K562 (cell line): ENCODE data around the gene LY6G6D. TPM values are rescaled to one million over a fixed set of nuclear protein-coding genes. Genes with fewer than 3 reads are reported as not detected.

Source experiments
- ATF2 ChIP-seq: sonication (generic); formaldehyde crosslinking; IDR thresholded peaks from 2 replicates; pipeline ENCODE4 v1.8.1; 2022; ENCODE audit warnings: missing genetic modification reagents
- GMEB1 ChIP-seq: fragments of 250-450 bp; sonication (Bioruptor Pico); IDR thresholded peaks from 2 replicates; pipeline ENCODE4 v1.4.0; 2020; ENCODE audit warnings: mild to moderate bottlenecking
- HOMEZ ChIP-seq: fragments of 250-450 bp; sonication (Bioruptor Pico); IDR thresholded peaks from 2 replicates; pipeline ENCODE4 v1.4.0; 2020; ENCODE audit warnings: mild to moderate bottlenecking, moderate library complexity
- IRF1 ChIP-seq: sonication (generic); formaldehyde crosslinking; IDR thresholded peaks from 2 replicates; pipeline ENCODE4 v1.8.0; 2022; ENCODE audit warnings: missing genetic modification reagents, mild to moderate bottlenecking, borderline replicate concordance
- KAT7 ChIP-seq: sonication (generic); formaldehyde crosslinking; IDR thresholded peaks from 2 replicates; pipeline ENCODE4 v1.8.0; 2022; ENCODE audit warnings: missing genetic modification reagents, mild to moderate bottlenecking, borderline replicate concordance
- MXI1 ChIP-seq: IDR thresholded peaks from 2 replicates; pipeline ENCODE4 v1.6.1; 2011; ENCODE audit warnings: low read depth, mild to moderate bottlenecking, improper control_type of control experiment, low read length
- NCOA2 ChIP-seq, 2 experiments: fragments of 450-650 bp; IDR thresholded peaks; 2 replicates each; pipeline ENCODE4 v1.6.1; 2018; ENCODE audit warnings: mild to moderate bottlenecking in 2 of 2, moderate library complexity in 1 of 2; ENCODE audit not compliant: partially characterized antibody in 2 of 2
- PHB2 ChIP-seq: fragments of 450-650 bp; IDR thresholded peaks from 2 replicates; pipeline ENCODE4 v1.6.1; 2017; ENCODE audit warnings: low read depth
- SIX5 ChIP-seq, 2 experiments: IDR thresholded peaks; 2 replicates each; pipeline ENCODE4 v1.6.1; 2011; ENCODE audit warnings: low read length in 2 of 2, borderline replicate concordance in 1 of 2, low read depth in 1 of 2, mild to moderate bottlenecking in 1 of 2, moderate library complexity in 1 of 2; ENCODE audit not compliant: insufficient read depth in 1 of 2
- SMAD4 ChIP-seq: fragments of 250-450 bp; sonication (Bioruptor Pico); conservative IDR thresholded peaks from 2 replicates; pipeline ENCODE4 v1.8.0; 2021; ENCODE audit warnings: inconsistent platforms, mild to moderate bottlenecking, moderate library complexity
- STAT5A ChIP-seq: IDR thresholded peaks from 2 replicates; pipeline ENCODE4 v1.6.1; 2012; ENCODE audit warnings: low read length, inconsistent platforms, borderline replicate concordance
- TEAD1 ChIP-seq, 2 experiments: fragments of 450-650 bp in 1 of 2; sonication (generic) in 1 of 2; formaldehyde crosslinking; IDR thresholded peaks; 2 replicates each; pipeline versions ENCODE4 v1.4.0 to v1.8.0; 2020 to 2022; ENCODE audit warnings: mild to moderate bottlenecking in 2 of 2, missing genetic modification reagents in 1 of 2
- THRA ChIP-seq: fragments of 450-650 bp; IDR thresholded peaks from 2 replicates; pipeline ENCODE4 v1.6.1; 2017; ENCODE audit warnings: mild to moderate bottlenecking, moderate library complexity
- ZBTB2 ChIP-seq: fragments of 450-650 bp; IDR thresholded peaks from 2 replicates; pipeline ENCODE4 v1.6.1; 2016; ENCODE audit warnings: antibody characterized with exemption
- ZNF121 ChIP-seq: sonication (generic); formaldehyde crosslinking; conservative IDR thresholded peaks from 2 replicates; pipeline ENCODE4 v1.8.0; 2022; ENCODE audit warnings: missing genetic modification reagents
- ZNF274 ChIP-seq: IDR thresholded peaks from 2 replicates; pipeline ENCODE4 v1.6.1; 2011; ENCODE audit warnings: low read depth, mild to moderate bottlenecking, low read length, moderate library complexity, borderline replicate concordance
- ZNF408 ChIP-seq: fragments of 250-450 bp; sonication (Bioruptor Pico); IDR thresholded peaks from 2 replicates; pipeline ENCODE4 v1.4.0; 2020; ENCODE audit warnings: low read depth, mild to moderate bottlenecking, moderate library complexity
- polyA plus RNA-seq, 8 experiments: library from polyadenylated mRNA; depleted of rRNA in 4 of 8; stranded (reverse) in 5 of 8; unstranded in 3 of 8; fragments of >200 nt; fragmentation: Nextera tagmentation in 2 of 8; fragmentation: Illumina TruSeq in 1 of 8; extraction: Ambion mirVana in 2 of 8; extraction: Trizol in 1 of 8; gene quantifications; 2 replicates each; pipeline versions ENCODE4 v1.2.1 to v1.2.3, GENCODE V29; 2011 to 2014; ENCODE audit warnings: inconsistent platforms in 1 of 8, missing spikeins in 1 of 8
- total RNA-seq, 7 experiments: library from RNA; depleted of rRNA in 6 of 7; stranded (reverse); fragments of >200 nt in 6 of 7; fragmentation: Illumina TruSeq in 2 of 7; extraction: Trizol in 2 of 7; gene quantifications; 2 replicates each; pipeline versions ENCODE4 v1.2.1 to v1.2.3, GENCODE V29; 2011 to 2021; ENCODE audit warnings: low replicate concordance in 1 of 7

The LY6G6D gene
- total and polyA plus RNA-seq, 9 of the 15 experiments (the other 6 are each of a cell fraction or from before 2014, with no cell fraction given), result 0.30 to 0.38 TPM; not detected in 7

GRCh38 chr6:31729979-31730630 is 15.0 kb downstream of the LY6G6D start (continued):
- TF ChIP-seq HOMEZ (CRISPR knock-in tag) (0 out of 2 replicates have a peak, but pooled peaks have one; percentile 68), NCOA2 (IDR thresholded peaks at IDR 0.05; ENCODE audit: partially characterized antibody in 2 of 2) (no peak), ZNF274 (0 out of 2 replicates have a peak, but pooled peaks have one; percentile 33), ZNF121 (CRISPR knock-in tag) (no peak), TEAD1 (CRISPR knock-in tag; IDR thresholded peaks at IDR 0.05) (peak in 1 of 2 experiments; percentile 94; a peak in 3 of 4 replicates), GMEB1 (peak; percentile 34; the same call in 1 of the 2 replicates), ZNF408 (CRISPR knock-in tag) (no peak), IRF1 (CRISPR knock-in tag) (peak; percentile 72; the same call in 1 of the 2 replicates), STAT5A (no peak; the same call in 1 of the 2 replicates), KAT7 (CRISPR knock-in tag) (no peak), MXI1 (no peak), SMAD4 (CRISPR knock-in tag) (peak; percentile 80), SIX5 (IDR thresholded peaks at IDR 0.05; ENCODE audit: borderline replicate concordance in 1 of 2, insufficient read depth in 1 of 2, low read depth in 1 of 2, low read length in 2 of 2) (no peak), PHB2 (peak; percentile 60; the same call in 1 of the 2 replicates), ZBTB2 (no peak; the same call in none of the 2 replicates), ATF2 (CRISPR knock-in tag) (no peak), THRA (no peak)
